Endothelial cell of umbilical vein (primary cell): ENCODE data around the gene HECTD4. TPM values are rescaled to one million over a fixed set of nuclear protein-coding genes. Genes with fewer than 3 reads are reported as not detected.
"Not testable (repeated sequence)": the region's sequence is repeated elsewhere in the genome, so short reads cannot be mapped to it uniquely, and the experiment has no call there.

Source experiments
- BruUV-seq: library from RNA; stranded (reverse); fragments of 400-500 nt; replicated peaks from 2 replicates; lab custom pipeline; 2021; lab: Mats Ljungman, UMichigan
- CTCF ChIA-PET: fragments of 300-600, 350-600 bp; sonication (Branson Sonifier 250); formaldehyde crosslinking; loops from one replicate; lab custom pipeline; 2021; ENCODE audit warnings: antibody characterized with exemption, inconsistent platforms; lab: Charles Lee
- POLR2A ChIA-PET: fragments of 300-600, 350-600 bp; sonication (Branson Sonifier 250); formaldehyde crosslinking; loops from one replicate; lab custom pipeline; 2021; ENCODE audit warnings: antibody characterized with exemption, inconsistent platforms; lab: Charles Lee
- DNase-seq: peaks from one replicate; pipeline ENCODE4 v3.0.0-alpha.2; 2011; ENCODE audit warnings: low read depth, low spot score
- FAIRE-seq: peaks from 2 replicates; lab custom pipeline; 2011; peaks lifted over from hg19 to GRCh38; lab: Jason Lieb, UNC
- H2AFZ ChIP-seq: 2 replicates; pipeline ENCODE4 v1.6.0; 2012; ENCODE audit warnings: low read depth, low read length, control low read depth, inconsistent platforms
- H3K27ac ChIP-seq: 2 replicates; pipeline ENCODE4 v1.5.1; 2011; ENCODE audit warnings: low read depth, mild to moderate bottlenecking, control low read depth, low read length, moderate library complexity; ENCODE audit not compliant: insufficient read depth
- H3K27me3 ChIP-seq, 2 experiments: 2 replicates each; pipeline versions ENCODE4 v1.6.0 to v1.6.1; 2011; ENCODE audit warnings: low read length in 2 of 2, mixed read lengths in 1 of 2; ENCODE audit not compliant: control insufficient read depth in 2 of 2, insufficient read depth in 2 of 2
- H3K36me3 ChIP-seq, 2 experiments: 2 replicates in 1 of 2; 3 replicates in 1 of 2; pipeline ENCODE4 v1.5.1; 2011; ENCODE audit warnings: low read length in 2 of 2, mild to moderate bottlenecking in 1 of 2, moderate library complexity in 1 of 2; ENCODE audit not compliant: control insufficient read depth in 2 of 2, insufficient read depth in 2 of 2; ENCODE audit errors: extremely low read depth in 1 of 2
- H3K4me1 ChIP-seq: 3 replicates; pipeline ENCODE4 v1.5.1; 2011; ENCODE audit warnings: mild to moderate bottlenecking, low read length; ENCODE audit not compliant: control insufficient read depth, insufficient read depth; ENCODE audit errors: extremely low read depth
- H3K4me2 ChIP-seq: 2 replicates; pipeline ENCODE4 v1.6.1; 2011; ENCODE audit warnings: low read length, control low read depth, mixed read lengths; ENCODE audit not compliant: insufficient read depth
- H3K4me3 ChIP-seq, 3 experiments: fragments of 200-600 bp in 1 of 3; sonication (generic), shearing (Covaris generic) in 1 of 3; replicated peaks in 1 of 3; 2 replicates each; pipeline ENCODE4 v1.5.1; 2011 to 2016; ENCODE audit warnings: control low read depth in 3 of 3, low read length in 3 of 3, mild to moderate bottlenecking in 2 of 3, inconsistent platforms in 1 of 3, low read depth in 1 of 3, moderate library complexity in 1 of 3; ENCODE audit not compliant: insufficient read depth in 1 of 3
- H3K79me2 ChIP-seq: 2 replicates; pipeline ENCODE4 v1.6.0; 2012; ENCODE audit warnings: low read length, inconsistent platforms; ENCODE audit not compliant: control insufficient read depth, insufficient read depth
- H3K9ac ChIP-seq: replicated peaks from 2 replicates; pipeline ENCODE3; 2011; ENCODE audit warnings: low read length, control low read depth; ENCODE audit not compliant: insufficient read depth; ENCODE audit errors: extremely low read depth
- H3K9me1 ChIP-seq: replicated peaks from 3 replicates; pipeline ENCODE4 v1.6.0; 2011; ENCODE audit warnings: mild to moderate bottlenecking, low read length; ENCODE audit not compliant: control insufficient read depth, insufficient read depth; ENCODE audit errors: extremely low read depth
- H3K9me3 ChIP-seq: replicated peaks from 2 replicates; pipeline ENCODE4 v1.5.1; 2012; ENCODE audit warnings: low read length, inconsistent platforms; ENCODE audit not compliant: control insufficient read depth, insufficient read depth
- H4K20me1 ChIP-seq: replicated peaks from 2 replicates; pipeline ENCODE3; 2011; ENCODE audit warnings: mild to moderate bottlenecking, low read length; ENCODE audit not compliant: control insufficient read depth, insufficient read depth; ENCODE audit errors: extremely low read depth
- CTCF ChIP-seq, 2 donors: IDR thresholded peaks; 1 replicate in 1 of 2; 2 replicates in 1 of 2; pipeline ENCODE4 v1.5.1; 2011; ENCODE audit warnings: low read length in 2 of 2, mild to moderate bottlenecking in 2 of 2, moderate library complexity in 2 of 2, control low read depth in 1 of 2, inconsistent platforms in 1 of 2, low read depth in 1 of 2; ENCODE audit not compliant: insufficient read depth in 1 of 2; ENCODE audit errors: extremely low read depth in 1 of 2
- EZH2 ChIP-seq: IDR thresholded peaks from 2 replicates; pipeline ENCODE4 v1.6.1; 2012; ENCODE audit warnings: borderline replicate concordance, low read depth, mild to moderate bottlenecking, moderate library complexity, low read length, inconsistent platforms; ENCODE audit not compliant: severe bottlenecking
- FOS ChIP-seq: IDR thresholded peaks from 2 replicates; pipeline ENCODE4 v1.6.1; 2011; ENCODE audit warnings: mild to moderate bottlenecking, low read length, moderate library complexity, borderline replicate concordance; ENCODE audit not compliant: insufficient read depth
- GATA2 ChIP-seq: IDR thresholded peaks from 2 replicates; pipeline ENCODE4 v1.7.0; 2011; ENCODE audit warnings: low read depth, mild to moderate bottlenecking, moderate library complexity, mixed read lengths, low read length; ENCODE audit not compliant: insufficient read length, insufficient read depth
- JUN ChIP-seq: IDR thresholded peaks from 2 replicates; pipeline ENCODE4 v1.6.1; 2011; ENCODE audit warnings: borderline replicate concordance, low read depth; ENCODE audit not compliant: insufficient read length, insufficient read depth
- MAX ChIP-seq: IDR thresholded peaks from 2 replicates; pipeline ENCODE4 v1.6.1; 2011; ENCODE audit not compliant: insufficient read depth, insufficient read length
- MYC ChIP-seq: IDR thresholded peaks from one replicate; pipeline ENCODE4 v1.6.1; 2011; ENCODE audit warnings: mild to moderate bottlenecking, low read depth, low read length
- POLR2A ChIP-seq: IDR thresholded peaks from 2 replicates; pipeline ENCODE4 v1.6.1; 2012; ENCODE audit warnings: low read depth, mild to moderate bottlenecking, control low read depth, low read length
- POLR2AphosphoS5 ChIP-seq: IDR thresholded peaks from 2 replicates; pipeline ENCODE4 v1.6.1; 2012; ENCODE audit warnings: low read depth, mild to moderate bottlenecking, control low read depth, low read length, moderate library complexity; ENCODE audit not compliant: insufficient read depth
- dilution Hi-C: fragments of 300-500 bp; cut with MboI; formaldehyde crosslinking; loops from one replicate; pipeline ENCODE4 v1.15.0; 2019; ENCODE audit warnings: low sequenced_read_pairs; ENCODE audit not compliant: extremely low pct_ligation_motif_present
- intact Hi-C: fragments of 100-400 bp; cut with micrococcal nuclease; formaldehyde crosslinking; loops from one replicate; pipeline ENCODE4 v1.10.0; 2022
- polyA plus RNA-seq, 4 experiments: library from polyadenylated mRNA; depleted of rRNA in 3 of 4; stranded (reverse) in 3 of 4; unstranded in 1 of 4; fragments of >200 nt; gene quantifications; 2 replicates each; pipeline versions ENCODE4 v1.2.1 to v1.2.3, GENCODE V29; 2011 to 2012; ENCODE audit warnings: missing spikeins in 1 of 4
- total RNA-seq: library from RNA; stranded (reverse); gene quantifications from 2 replicates; pipeline ENCODE4 v1.2.3, GENCODE V29; 2021

HECTD4 gene
- total and polyA plus RNA-seq, 2 donors (not counting 3 experiments of a cell fraction or from before 2014, with no cell fraction given): 9.7 to 47.7 TPM

DNA sequence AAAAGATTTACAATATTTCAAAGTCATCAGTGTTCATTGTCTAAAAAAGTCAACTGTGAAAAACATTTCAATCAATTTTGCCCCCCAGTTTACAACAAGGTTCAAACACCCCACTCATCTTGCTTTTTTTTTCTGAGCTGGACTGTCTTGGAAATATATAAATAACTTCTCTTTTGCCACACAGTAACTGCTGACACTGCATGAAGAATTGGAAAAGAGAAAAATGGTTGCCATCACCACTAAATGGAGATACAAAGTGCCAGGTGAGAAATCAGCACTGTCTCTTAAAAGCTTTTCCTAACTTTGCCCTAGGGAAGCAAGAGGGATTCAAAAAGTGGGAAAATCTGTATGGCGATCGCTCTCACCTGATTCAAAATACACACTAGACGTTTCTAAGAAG lies 155.5 kb downstream of the HECTD4 start:
- no peak overlapping the region for H3K4me3 ChIP-seq
- FAIRE-seq (no peak), DNase-seq (no peak)
- dilution Hi-C loops: no loop called here
- TF ChIP-seq FOS: no peak
- no peak for TF ChIP-seq EZH2
- no peak for TF ChIP-seq CTCF (IDR thresholded peaks at IDR 0.05; ENCODE audit: extremely low read depth in 1 of 2, insufficient read depth in 1 of 2, low read depth in 1 of 2, low read length in 2 of 2)
- TF ChIP-seq POLR2A: no peak
- no peak for TF ChIP-seq MAX
- no peak for TF ChIP-seq JUN
- TF ChIP-seq MYC: no peak
- TF ChIP-seq GATA2: no peak
- TF ChIP-seq POLR2AphosphoS5: no peak
- H3K9ac ChIP-seq: no peak overlapping the region
- no peaks in the 10 kb centered on the region for H4K20me1 ChIP-seq
- BruUV-seq: no TSS peak
- no peak overlapping the region for H3K27ac ChIP-seq
- no peaks in the 10 kb centered on the region for H3K4me1 ChIP-seq
- H3K4me2 ChIP-seq: no peak overlapping the region
- H3K79me2 ChIP-seq: no peaks in the 10 kb centered on the region
- no peaks in the 10 kb centered on the region for H3K27me3 ChIP-seq
- intact Hi-C loops: no loop called here
- ChIA-PET CTCF (interaction anchor here (0.9 kb wide), 1 partner anchor 160 kb away, joined by 3 read pairs; no protein-coding TSS in a partner anchor), POLR2A (no interaction called here)
- H3K36me3 ChIP-seq: peaks cover 8 to 19% of the 10 kb centered on the region in 2 experiments
- no peaks in the 10 kb centered on the region for H3K9me1 ChIP-seq
- no peak overlapping the region for H2AFZ ChIP-seq
- H3K9me3 ChIP-seq: no peaks in the 10 kb centered on the region

- CTCF ChIA-PET, intact Hi-C loops, H3K9me3 ChIP-seq, H3K4me2 ChIP-seq, H3K79me2 ChIP-seq, H3K9ac ChIP-seq, H3K27ac ChIP-seq, H2AFZ ChIP-seq, POLR2A ChIA-PET, H3K27me3 ChIP-seq, dilution Hi-C loops, BruUV-seq, H4K20me1 ChIP-seq, H3K9me1 ChIP-seq, DNase-seq, H3K4me3 ChIP-seq, H3K4me1 ChIP-seq, FAIRE-seq: not testable (repeated sequence)
- H3K36me3 ChIP-seq: peaks cover 3 to 11% of the 10 kb centered on the region in 2 experiments
Measured at GRCh38 chr12:112220628-112221027, 161.6 kb downstream of the HECTD4 start.
